ENCODE results near the gene GMDS.

DNA sequence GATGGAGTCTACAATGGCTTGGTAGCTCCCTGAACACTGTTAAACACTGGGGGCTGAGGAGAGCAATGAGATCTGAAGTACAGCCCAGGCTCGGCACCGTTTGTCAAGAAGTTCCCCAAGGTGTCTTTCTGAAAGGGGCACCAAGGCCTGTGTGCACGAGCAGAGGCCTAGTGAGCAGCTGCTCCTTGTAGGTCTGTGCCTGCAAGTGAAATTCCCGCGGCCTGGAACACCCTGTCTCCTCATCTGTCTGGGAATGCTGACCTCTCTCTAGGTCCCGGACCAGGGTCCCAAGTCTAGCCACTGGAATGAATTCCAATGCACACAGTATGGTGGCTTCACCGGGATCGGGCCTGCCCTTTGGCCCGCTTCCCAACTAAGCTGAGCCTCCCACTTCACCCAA is 500.9 kb downstream of the GMDS start:
- TF ChIP-seq EZH2phosphoT487 (IDR thresholded peaks at IDR 0.05; ENCODE audit: low read depth), result no peak
- TF ChIP-seq, protein P1, sequence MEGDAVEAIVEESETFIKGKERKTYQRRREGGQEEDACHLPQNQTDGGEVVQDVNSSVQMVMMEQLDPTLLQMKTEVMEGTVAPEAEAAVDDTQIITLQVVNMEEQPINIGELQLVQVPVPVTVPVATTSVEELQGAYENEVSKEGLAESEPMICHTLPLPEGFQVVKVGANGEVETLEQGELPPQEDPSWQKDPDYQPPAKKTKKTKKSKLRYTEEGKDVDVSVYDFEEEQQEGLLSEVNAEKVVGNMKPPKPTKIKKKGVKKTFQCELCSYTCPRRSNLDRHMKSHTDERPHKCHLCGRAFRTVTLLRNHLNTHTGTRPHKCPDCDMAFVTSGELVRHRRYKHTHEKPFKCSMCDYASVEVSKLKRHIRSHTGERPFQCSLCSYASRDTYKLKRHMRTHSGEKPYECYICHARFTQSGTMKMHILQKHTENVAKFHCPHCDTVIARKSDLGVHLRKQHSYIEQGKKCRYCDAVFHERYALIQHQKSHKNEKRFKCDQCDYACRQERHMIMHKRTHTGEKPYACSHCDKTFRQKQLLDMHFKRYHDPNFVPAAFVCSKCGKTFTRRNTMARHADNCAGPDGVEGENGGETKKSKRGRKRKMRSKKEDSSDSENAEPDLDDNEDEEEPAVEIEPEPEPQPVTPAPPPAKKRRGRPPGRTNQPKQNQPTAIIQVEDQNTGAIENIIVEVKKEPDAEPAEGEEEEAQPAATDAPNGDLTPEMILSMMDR (IDR thresholded peaks at IDR 0.05; ENCODE audit: low read depth, low read length), result no peak

Data from OCI-LY3 (cell line).